CD4-positive, alpha-beta T cell treated with Interleukin-1 beta for 1 hour (primary cell): ENCODE measurements around the gene CFAP65.

Experiments used
- DNase-seq, 2 donors: peaks; one replicate each; pipeline ENCODE4 v3.0.0-alpha.2; 2020 to 2022

CFAP65 gene

DNA sequence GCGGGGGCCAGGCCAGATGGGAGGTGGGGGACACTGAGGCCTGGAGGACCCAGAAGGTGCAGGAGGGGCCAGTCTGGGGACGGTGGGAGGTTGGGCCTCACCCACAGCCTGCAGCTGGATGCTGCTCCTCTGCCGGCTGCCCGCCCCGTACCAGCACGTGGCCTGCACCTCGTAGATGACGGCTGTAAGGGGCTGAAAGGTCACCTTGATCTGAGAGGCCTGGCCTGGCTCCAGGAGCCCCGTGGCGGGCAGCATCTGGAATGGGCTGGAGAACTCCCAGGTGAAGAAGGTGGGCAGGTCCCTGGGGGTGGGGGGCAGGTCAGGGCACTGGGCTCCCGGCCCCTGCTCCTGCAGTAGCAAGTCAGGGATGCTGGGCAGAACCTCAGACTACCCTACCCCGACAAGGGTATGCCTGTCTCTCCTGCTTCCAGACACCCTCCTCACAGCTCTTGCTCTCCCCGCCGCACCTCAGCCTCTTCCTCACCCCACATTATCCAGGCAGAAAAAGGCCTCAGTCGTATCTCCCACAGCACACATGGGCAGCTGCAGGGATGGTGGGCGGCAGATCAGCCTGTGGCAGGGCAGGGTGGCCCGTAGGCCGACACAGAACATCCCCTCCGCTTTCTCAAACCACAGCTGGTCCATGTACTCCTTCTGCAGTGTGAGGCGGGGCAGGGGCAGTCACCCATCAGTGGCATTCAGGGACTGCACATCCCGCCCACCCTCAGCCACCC, 10.1 kb downstream of the CFAP65 start:
- no peak for DNase-seq

DNA sequence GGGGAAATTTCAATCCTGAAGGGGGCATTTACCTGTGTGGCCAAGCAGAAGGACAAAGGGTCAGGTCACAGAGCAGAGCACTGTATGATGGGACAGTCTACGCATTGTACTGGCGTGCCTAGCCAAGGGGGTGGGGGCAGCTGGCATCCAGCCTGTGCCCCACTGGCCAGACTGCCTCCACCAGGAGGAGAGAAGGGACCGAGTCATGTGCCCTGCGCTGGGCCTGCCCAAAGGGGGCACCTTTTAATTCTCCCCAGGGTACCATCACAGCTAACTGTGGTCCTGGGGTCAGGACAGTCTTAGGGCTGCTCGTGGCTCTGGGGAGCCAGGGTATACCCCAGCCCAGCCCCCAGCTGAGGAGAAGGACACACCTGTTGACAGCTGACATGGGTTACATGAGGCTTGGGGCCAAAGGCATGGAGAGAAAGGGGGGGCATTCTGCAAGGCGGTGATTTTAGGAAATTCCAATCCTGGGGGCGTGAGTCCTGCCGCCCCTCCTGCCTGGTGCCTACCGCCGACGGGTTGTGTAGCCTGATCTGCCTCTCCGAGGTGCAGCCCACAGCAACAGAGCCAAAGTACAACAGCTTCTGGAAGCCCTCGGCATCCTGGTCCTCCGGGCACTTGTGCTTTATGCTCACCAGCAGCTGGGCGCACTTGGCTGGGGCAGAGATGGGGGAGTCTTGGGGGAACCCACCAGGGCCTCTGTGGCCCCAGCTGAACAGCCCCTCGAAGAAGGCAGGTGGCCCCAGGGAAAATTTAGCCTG, 11.0 kb downstream of the CFAP65 start:
- no peak for DNase-seq

DNA sequence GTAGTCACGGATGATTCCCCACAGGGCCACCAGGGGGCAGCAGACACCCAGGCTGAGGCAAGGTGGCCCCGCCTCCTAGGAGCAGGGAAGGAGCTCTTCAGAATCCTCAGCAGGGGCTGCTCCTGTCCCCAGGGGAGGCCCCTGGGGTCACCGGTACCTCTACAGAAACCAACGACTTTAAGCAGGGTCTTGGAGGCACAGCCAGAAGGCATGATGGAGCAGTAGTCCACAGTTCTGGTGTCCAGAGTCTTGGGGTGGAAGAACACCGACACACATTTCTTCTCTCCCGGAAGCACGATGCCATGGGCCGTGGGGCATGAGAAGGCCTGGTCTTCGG, 11.5 kb downstream of the CFAP65 start:
- peak; percentile 73 for DNase-seq

DNA sequence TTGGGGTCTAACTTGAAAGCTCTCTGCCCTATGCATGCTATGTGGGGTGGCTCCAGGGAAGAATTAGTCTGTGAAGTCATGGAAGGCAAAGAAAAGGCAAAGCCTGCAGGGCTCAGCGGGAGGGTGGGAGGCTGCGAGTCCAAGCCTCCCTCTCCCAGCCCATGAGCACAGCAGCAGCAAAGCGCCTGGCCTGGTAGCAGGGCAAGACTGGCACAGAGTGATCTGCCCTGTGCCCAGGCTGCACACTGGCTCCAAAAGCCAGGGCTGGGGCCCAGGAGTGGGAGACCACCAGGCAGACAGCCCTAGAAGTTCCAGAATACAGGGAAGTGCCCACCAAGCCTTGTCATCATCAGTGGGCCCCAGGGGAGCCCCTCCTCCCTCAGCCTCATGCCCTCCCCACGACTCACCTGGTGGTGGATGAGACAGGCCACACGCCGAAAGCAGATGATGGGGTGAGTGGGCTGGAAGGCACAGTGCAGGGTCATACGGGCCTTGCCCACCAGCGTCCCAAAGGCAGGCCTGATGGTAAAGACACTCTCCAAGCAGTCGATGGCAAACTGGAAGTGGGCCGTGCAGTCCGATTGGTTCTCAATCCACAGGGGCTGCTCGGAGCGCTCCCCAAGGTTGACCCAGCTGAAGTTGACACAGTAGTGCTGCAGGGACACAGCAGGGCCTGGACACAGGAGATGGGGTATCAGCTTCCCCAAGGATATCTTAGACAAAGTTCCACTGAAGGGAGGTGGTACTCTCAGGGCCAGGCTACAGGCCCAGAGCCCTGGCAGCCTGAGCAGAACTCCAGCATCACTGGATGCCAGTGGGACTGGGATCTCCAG, 12.1 kb downstream of the CFAP65 start:
- DNase-seq = no peak

DNA sequence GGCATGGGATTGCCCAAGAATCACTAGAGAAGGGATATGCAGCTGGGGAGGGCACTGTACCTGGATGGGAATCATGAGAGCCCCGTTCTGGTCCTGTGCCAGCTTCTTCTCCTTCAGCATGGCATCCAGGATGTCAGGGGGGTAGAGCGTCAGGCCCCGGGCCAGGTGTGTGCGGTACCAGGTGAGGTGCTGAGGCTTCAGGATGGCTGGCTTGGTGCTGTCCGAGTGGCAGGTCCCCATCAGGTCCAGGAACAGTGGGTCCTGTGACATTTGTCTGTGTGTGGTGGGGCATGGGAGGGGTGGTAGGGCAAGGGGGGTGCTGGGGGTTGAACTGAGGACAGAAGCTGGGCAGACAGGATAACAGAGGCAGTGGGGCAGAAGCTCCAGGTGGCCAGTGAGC, 13.2 kb downstream of the CFAP65 start:
- no peak for DNase-seq

DNA sequence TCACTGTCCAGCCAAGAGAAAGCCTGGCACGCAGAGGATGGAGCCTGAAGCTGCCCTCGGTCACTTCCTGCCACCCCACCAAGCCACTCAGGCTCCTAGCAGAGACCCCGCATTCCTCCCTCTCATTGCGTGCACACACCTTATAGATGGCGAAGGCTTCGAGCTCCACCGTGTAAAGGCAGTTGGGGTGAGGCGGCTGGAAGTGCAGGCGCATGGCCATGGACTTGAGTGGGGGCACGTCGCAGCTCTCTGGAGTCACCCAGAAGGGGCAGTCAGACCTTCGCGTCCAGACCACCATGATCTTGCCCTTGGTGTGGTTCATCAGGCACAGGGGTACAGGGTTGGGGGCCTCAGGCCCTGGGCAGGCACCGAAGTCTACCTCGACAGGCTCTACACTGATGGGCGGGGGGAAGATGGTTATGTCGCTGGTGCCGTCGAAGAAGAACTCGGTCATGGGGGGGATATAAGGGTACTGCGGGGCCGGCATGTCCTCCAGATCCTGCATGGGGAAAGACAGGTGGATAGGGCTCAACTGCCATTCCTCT, 13.7 kb downstream of the CFAP65 start:
- DNase-seq = no peak

DNA sequence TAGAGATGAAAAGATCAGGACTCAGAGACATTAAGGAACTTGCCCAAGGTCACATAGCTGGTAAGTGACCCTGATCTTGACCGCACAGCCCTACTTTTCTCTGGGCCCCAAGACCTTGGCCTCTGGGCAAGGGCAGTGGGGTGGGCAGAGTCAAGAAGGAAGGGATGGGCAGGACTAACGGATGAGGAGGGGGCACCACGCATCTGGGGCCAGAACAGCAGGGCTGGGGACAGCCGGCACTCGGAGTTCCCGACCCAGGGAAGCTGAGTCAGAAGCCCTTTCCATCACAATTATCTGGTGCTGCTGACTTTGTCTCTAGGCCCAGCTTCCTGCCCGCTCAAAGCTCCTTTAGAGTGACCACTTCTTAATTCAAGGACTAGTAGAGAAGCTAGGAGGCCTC, 14.4 kb downstream of the CFAP65 start:
- DNase-seq = no peak

DNA sequence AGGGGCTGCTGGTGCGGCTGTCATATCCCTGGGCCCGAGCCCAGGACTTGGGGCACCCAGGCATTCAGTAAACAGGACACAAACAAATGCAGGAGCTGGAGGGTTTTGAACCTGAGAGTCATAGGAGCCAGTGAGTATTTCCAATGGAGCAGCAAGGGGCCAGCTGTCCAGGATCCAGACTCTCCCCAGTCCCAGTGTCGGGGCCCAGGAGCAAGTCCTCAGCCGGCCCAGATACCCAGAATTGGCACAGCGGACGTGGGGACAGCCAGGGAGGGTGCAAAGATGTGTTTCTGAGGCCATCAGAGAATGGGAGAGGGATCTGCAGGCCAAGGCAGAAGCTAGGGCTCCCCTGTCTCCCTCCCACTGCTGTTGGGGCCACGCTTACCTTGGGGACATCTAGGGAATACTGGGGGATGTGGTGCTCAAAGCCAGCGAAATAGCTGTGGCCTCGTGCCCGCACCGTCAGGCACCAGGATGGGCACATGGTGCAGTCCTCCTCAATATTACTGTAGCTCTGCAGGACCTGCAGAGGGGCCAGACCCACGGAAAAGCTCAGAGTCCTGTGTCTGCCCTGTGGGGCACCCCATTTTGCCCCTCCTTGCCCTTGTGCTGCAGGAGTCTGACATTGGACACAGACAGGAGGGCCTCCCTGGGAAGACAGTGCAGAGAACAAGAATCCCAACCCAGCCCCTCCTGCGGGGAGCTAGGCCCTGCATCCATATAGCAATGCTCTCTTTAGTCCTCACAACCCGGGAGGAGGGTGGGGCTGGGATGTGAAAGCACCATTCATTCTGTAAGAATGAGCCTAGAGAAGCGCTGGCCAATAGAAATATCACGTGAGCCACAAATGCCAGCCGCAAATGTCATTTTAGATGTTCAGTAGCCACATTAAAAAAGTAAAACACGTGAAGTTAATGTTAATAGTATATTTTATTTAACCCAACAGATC, 15.4 kb downstream of the CFAP65 start:
- no peak for DNase-seq

DNA sequence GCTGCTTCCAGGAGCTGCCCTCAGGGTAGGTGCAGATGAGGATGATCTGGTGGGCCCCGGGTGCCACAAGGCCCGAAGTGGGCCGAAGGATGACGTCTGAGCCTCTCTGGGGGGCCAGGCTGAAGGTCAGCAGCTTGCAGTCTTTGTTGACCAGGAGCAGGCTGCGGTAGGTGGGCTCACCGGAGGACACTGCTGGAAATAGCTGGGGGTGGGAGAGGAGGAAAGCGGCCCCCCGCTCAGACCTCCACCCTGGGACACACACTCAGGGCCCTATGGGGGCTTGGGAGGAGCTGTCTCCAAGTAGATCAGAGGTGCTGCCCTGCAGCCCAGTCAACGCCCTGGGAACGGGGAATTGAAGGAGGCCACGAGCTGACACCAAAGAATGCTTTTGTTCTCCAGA, 17.3 kb downstream of the CFAP65 start:
- DNase-seq = no peak

DNA sequence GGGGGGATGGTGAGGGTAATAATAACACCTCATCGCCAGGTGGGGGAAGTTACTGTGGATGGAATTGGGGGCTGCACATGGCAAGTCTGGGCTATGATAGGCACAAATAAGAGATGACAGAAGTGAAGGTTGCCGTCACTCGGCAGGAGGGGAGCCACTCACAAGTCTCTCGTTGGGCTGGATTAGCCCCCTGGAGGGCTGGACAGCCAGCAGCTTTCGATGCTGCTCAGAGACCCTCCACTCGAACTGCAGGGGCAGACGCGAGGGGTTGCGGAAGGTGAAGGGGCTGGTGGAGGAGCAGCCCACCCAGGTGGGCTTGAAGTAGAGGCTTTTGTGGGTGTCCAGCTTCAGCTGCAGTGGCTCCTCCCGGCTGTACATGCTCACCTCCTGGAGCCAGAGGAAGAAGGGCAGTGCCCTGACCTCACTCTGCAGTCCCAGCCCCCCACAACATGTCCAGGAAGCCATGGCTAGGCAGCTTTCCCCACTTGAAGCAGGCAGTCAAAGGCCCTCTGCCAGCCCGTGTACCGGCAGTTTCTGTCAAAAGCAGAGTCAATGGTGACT, 18.2 kb downstream of the CFAP65 start:
- DNase-seq = no peak

DNA sequence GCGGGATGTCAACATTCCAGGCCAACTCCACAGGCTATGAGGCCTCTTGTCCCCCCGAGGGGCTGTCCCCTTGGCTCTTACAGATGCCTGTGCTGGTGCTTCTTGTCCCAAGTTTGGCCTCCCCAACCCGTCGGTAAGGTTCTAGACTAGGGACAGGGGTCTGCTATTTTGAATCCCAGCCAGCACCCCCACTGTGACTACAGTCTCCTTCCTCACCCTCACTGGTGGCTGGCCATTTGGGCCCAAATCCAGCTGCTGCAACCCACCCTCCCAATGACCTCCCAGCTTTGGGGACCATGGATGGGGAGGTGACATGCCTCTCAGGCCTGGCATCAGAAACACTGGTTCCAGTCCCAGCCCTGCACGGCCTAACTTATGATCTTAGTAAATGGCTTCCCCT, 18.7 kb downstream of the CFAP65 start:
- DNase-seq = no peak

DNA sequence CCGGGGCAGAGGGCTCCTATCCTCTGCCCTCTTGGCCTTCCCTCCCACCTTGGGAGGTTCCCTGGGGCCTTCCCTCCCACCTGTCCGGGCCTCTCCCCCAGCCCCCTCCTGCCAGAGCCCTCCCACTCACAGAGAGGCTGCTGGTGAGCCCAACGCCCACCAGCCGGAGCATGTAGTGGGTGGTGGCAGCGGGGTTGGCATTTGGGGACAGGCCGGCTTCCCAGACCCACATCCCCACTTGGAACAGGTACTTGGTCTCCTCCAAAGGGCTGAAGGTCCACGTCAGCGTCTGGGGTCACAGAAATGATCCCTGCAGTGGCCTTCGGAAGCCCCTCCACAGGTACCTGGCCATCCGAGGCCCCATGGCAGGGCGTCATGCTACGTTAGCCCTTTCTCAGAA, 19.3 kb downstream of the CFAP65 start:
- no peak for DNase-seq

DNA sequence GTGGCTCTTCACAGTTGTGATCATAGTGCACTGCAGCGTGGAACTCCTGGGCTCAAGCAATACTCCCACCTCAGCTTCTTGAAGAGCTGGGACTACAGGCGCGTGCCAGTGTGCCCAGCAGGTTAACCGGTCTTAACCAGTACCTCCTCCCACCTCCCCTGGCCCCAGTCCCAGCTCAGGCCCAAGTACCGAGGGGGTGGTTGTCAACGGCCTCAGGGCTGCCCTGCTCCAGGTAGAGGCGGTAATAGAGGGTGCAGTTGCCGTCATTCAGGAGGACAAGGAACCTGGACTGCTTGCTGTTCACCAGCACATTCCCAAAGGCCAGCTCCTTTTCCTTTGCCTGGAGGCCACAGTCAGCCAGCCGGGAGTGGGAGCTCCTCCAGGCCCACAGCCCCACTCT, 19.7 kb downstream of the CFAP65 start:
- DNase-seq = no peak

DNA sequence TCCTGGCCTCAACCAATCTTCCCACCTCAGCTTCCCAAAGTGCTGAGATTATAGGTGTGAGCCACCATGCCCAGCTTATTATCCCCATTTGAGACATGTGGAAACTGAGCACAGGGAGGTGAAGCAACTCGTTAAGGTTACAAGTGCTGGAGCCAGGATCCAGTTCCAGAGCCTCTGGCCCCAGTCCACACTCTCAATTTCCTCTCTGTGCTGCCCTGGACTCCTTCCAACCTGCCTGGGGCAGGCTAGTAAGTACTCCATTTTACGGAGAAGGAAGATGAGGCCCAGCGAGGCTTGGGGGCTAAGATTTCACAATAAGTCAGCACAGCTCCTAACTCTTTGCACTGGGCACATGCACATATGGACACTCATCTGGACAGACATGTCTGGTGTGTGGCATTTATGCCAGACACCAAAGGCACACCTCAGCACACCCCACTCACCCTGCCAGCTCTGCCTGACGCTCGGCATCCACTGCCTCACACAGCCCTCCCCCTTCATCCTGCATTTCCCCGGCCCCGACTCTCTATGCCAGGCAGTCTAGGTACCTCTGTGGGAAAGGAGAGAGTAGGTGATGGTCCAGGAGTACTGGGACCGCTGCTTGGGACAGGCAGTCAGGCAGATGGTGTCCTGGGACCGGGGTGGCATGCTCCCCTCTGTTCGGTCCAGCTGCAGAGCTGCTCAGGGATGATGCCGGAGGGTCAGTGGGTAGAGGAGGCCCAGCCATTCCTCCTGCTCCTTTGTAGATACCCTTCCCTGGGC, 20.5 kb downstream of the CFAP65 start:
- no peak for DNase-seq

DNA sequence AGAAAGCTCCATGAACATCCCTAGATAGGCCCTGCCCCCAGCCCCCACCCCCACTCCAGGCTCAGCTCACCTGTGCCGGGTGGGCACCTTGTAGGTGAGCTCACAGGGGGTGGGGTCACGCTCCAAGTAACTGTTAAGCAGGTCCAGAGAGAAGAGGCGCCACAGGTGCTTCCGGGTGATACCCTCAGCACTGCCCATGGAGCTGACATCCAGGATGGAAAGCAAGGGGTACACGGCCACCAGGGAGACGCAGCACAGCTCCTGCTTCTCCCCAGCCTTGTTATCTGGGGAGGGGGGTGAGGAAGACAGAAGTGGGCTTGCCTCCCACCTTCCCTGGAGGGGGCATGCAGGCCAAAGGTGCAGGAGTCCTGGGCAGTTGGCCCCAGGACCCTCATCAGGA, 21.9 kb downstream of the CFAP65 start:
- DNase-seq = no peak

DNA sequence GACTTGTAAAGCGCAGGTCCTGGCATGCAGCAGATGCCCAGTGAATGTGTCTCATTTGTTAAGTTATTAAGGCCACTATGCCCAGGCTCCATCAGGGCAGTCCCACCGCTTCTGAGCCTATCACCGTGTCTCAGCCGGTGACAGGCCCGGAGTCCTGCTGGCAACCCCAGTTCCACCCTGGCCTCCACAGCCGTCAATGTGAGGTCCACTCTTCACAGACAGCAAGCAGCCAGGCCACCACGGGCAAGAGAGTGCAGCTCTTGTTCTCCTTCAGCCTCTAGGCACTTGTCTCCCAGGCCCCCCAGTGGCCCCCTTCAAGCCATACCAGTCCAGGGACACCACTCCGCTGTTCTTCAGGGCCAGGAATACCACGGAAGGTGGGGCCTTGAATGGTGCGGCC, 22.6 kb downstream of the CFAP65 start:
- DNase-seq = no peak

DNA sequence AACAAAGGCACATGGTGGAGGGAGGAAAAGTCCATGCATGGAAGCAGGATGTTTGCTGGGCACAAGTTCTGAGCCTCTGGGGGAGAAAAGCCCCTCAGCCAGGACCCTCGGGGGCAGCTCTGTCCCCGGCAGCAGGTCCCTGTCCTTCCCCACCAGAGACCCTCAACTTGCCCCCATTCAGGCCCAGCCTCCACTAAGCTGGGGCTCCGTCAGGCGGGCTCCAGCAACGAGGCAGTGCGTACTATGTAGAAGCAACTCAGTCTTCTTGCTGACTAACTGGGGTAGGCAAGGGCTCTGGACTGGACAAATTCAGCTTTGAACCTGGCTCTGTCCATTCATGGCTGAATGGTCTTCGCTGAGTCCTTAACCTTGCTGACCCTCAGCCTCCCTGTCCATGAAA, 23.0 kb downstream of the CFAP65 start:
- no peak for DNase-seq

DNA sequence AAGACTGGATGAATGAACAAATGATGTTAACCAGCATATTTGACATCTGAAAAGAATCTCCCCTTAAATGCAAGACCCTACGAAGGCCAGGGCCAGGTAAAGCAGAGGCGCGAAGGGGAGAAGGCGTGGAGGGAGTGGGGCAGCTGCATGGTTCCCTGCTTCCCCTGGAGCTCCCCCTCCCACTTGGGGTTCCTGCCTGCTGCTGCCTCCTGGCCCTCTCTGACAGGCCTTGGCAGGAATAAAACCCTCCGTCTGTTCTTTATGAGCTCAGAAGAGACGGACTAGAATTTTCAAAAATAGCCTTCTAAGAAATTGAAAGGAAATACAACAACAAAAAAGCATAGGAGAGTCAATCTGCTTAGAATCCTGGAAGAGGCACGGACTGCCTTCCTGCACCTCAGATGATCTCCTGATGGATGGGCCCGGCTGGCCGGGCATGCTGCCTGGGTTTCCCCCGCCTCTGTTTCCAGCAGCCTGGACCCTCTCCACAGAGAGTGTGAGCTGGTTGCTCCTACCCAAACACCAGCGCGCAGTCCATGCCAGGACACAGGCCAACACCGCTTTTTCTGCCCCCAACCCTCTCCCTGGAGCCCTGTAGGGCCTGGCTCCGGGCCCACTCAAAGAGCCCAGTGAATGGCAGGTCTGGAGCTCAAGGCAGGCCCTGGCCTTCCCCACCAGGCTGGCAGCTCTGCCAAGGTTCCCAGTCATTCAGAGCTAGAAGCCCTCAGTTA, 23.9 kb downstream of the CFAP65 start:
- no peak for DNase-seq

DNA sequence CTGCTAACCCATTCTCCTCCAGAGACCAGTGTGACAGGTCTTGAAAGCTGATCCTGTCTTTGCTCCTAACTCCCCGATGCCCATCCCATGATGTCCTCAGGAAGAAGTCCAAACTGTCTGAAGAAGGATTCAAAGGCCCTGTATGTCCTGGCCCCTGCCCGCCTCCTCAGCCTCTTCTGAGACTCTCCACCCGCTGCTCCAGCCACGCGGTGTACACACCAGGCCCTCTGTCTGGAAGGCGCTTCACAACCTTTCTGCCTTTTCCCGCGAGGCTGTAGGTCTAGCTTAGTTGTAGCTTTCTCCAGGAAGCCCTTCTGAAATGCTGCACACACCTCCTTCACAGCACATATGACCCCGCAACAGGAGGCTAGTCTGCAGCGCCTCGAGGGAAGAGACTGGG, 24.6 kb downstream of the CFAP65 start:
- no peak for DNase-seq

DNA sequence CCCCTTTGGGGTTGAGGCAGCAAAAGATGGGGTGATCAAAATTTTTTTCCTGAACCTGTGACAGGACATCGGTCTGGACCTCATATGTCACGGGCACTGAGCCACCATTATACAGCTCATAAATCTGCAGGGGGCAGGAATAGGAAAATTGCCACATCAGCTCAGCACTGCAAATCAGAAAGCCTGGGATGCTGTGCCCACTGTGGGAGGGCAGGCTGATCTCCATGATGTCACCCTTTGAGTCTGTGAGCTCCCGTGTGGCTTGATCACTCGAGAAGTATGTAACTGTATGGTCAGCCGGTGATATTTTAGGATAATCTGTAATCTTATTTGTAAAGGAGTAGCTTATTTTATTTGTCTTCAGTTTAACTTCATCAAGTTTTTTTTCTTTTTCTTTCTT, 30.4 kb downstream of the CFAP65 start:
- no peak for DNase-seq
